ENCODE data around the gene MAMDC4. TPM values are rescaled to one million over a fixed set of nuclear protein-coding genes. Genes with fewer than 3 reads are reported as not detected.
"Not testable (repeated sequence)": the region's sequence is repeated elsewhere in the genome, so short reads cannot be mapped to it uniquely, and the experiment has no call there.

Gene MAMDC4
- total RNA-seq, 2 experiments from 2014 or later: 12.5 to 13.6 TPM

GRCh38 chr9:136858844-136859757 lies 7.0 kb downstream of the MAMDC4 start:
- no peak overlapping the region for H3K27ac Mint-ChIP-seq
- H3K27me3 Mint-ChIP-seq: no peaks in the 10 kb centered on the region
- ChIA-PET POLR2A (no interaction called here), CTCF (interaction anchor here (0.5 to 0.6 kb wide), 2 partner anchors 18 to 177 kb away, joined by 3 read pairs; no protein-coding TSS in a partner anchor)
- H3K9me3 Mint-ChIP-seq: no peaks in the 10 kb centered on the region
- no peak for DNase-seq
- H3K4me3 Mint-ChIP-seq: no peak overlapping the region
- H3K36me3 Mint-ChIP-seq (ENCODE audit: low read depth): peaks cover 17% of the 10 kb centered on the region
- H3K4me1 Mint-ChIP-seq: peaks cover 8% of the 10 kb centered on the region

- no peak overlapping the region for H3K4me3 Mint-ChIP-seq
- no peak overlapping the region for H3K27ac Mint-ChIP-seq
- H3K36me3 Mint-ChIP-seq (ENCODE audit: low read depth): peaks cover 19% of the 10 kb centered on the region
- H3K27me3 Mint-ChIP-seq: no peaks in the 10 kb centered on the region
- peaks cover 17% of the 10 kb centered on the region for H3K4me1 Mint-ChIP-seq
- ChIA-PET CTCF (no interaction called here), POLR2A (interaction anchor here (2.2 kb wide), 1 partner anchor 22 kb away, joined by 8 read pairs; no protein-coding TSS in a partner anchor)
- H3K9me3 Mint-ChIP-seq: no peaks in the 10 kb centered on the region
- no peak for DNase-seq
These were observed 8.4 kb downstream of the MAMDC4 start for GRCh38 chr9:136860529-136860928.

GRCh38 chr9:136860933-136861873 lies 9.1 kb downstream of the MAMDC4 start:
- peaks cover 17% of the 10 kb centered on the region for H3K4me1 Mint-ChIP-seq
- ChIA-PET CTCF (no interaction called here), POLR2A (interaction anchor here (2.2 kb wide), 1 partner anchor 21 kb away, joined by 8 read pairs; no protein-coding TSS in a partner anchor)
- no peak for DNase-seq
- no peak overlapping the region for H3K27ac Mint-ChIP-seq
- H3K9me3 Mint-ChIP-seq: no peaks in the 10 kb centered on the region
- H3K36me3 Mint-ChIP-seq (ENCODE audit: low read depth): peaks cover 19% of the 10 kb centered on the region
- H3K4me3 Mint-ChIP-seq: no peak overlapping the region
- H3K27me3 Mint-ChIP-seq: no peaks in the 10 kb centered on the region

DNA sequence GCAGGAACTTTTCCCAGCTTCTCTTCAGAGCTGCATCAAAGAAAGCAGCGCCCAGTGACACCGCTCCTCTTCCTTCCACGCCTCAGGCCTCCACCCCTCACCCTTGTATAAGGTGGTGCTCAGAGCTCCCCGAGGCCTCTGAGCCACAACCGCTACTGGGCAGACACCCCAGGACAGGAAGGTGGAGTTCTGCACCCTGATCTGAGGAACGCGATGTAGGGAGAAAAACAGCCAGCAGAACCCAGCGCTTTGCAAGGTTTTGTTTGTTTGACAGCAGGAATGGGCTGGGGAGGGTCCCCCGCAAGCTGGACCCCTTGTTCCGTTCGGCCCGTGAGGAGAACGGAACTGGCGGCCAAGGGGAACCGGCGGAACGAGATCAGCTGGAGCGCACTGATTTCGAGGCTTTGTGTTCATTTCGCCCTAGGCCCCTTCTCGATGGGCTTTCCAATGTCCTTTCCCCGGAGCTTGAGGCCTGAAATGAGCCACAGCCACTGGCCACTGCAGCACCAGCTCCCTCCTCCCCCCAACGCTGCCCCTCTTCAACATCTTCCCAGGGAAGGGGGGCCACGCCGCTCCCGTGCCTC lies 9.8 kb downstream of the MAMDC4 start:
- DNase-seq: no peak
- Mint-ChIP-seq H3K4me3 (no peak overlapping the region), H3K27me3 (no peaks in the 10 kb centered on the region), H3K27ac (no peak overlapping the region), H3K9me3 (no peaks in the 10 kb centered on the region), H3K4me1 (peaks cover 17% of the 10 kb centered on the region), H3K36me3 (ENCODE audit: low read depth) (peaks cover 19% of the 10 kb centered on the region)
- ChIA-PET POLR2A (interaction anchor here (0.7 to 2.2 kb wide), 2 partner anchors 20 to 22 kb away, joined by 3 to 8 read pairs; no protein-coding TSS in a partner anchor), CTCF (no interaction called here)

DNA sequence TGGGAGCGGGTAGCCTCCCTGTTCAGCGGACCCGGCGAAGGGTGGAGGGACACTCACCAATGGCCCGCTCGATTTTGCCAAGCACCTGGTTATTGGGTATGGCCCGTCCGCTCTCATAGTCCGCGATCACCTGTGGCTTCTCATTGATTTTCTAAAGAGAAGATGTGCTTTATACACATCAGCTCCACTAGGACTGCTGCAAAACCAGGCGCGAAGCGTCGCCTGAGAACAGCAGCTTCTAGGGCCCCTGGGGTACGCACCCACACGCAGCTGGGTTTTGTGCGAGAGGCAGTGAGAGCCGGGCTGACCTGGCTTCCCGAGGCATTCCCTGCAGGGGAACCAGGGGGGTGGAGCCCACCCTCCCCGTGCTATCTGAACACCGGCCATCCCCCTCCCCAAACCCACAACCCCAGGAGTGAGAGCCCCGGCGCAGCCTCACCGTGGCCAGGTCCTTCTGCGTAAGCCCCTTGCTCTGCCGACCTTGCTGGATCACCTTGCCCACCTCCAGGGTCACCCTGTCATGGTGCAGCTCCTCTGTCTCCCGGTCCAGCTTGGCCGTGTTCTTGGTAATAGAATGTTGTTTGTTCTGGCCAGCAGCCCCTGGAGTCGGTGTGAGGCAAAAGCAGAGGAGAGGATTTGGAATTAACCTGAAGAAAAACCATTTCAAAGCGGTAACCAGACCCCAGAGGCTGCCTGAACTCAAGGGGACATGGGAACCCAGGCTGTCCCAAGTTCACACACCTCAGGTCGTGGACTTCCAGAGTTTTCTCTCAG lies 10.9 kb downstream of the MAMDC4 start:
- H3K9me3 Mint-ChIP-seq: no peaks in the 10 kb centered on the region
- POLR2A ChIA-PET: interaction anchor here (0.7 kb wide), 1 partner anchor 21 kb away, joined by 3 read pairs; no protein-coding TSS in a partner anchor
- DNase-seq: no peak
- H3K4me1 Mint-ChIP-seq: peaks cover 21% of the 10 kb centered on the region
- CTCF ChIA-PET: no interaction called here
- no peak overlapping the region for H3K4me3 Mint-ChIP-seq
- H3K27me3 Mint-ChIP-seq: no peaks in the 10 kb centered on the region
- H3K36me3 Mint-ChIP-seq (ENCODE audit: low read depth): peaks cover 22% of the 10 kb centered on the region
- no peak overlapping the region for H3K27ac Mint-ChIP-seq

DNA sequence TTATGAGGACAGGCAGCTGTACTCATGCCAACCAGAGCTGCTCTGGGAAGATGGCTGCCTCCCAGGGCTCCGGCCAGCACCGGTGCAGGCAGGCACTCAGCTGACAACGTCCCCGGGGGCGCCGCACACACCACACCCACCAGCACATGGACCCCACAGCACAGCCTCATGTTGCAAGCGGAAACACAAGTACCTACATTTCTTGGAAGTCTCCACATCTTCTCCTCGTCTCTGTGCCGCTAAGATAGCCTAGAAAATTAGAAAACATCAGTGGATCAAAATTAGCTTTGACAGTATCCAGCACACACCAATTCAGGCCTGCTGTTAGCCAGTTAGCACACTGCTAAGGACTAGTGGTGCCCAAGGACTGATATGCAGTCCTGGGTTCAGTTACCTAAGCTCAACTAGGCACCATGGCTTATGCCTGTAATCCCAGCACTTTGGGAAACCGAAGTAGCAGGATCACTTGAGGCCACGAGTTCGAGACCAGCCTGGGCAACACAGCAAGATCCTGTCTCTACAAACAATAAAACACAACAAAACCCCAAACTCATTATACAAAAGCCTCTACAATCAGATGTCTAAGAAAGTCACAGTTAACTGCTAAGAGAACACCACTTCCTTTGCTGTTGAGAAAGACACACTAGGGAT lies 11.6 kb downstream of the MAMDC4 start:
- DNase-seq: no peak
- Mint-ChIP-seq H3K27me3 (no peaks in the 10 kb centered on the region), H3K36me3 (ENCODE audit: low read depth) (peaks cover 25% of the 10 kb centered on the region), H3K4me1 (peaks cover 21% of the 10 kb centered on the region), H3K4me3 (no peak overlapping the region), H3K27ac (peak overlapping the region; percentile 54), H3K9me3 (no peaks in the 10 kb centered on the region)
- ChIA-PET CTCF (no interaction called here), POLR2A (interaction anchor here (0.7 to 1.3 kb wide), 2 partner anchors 18 to 23 kb away, joined by 4 read pairs; partner anchors contain the start of gene TRAF2)

GRCh38 chr9:136865041-136865767 lies 13.1 kb downstream of the MAMDC4 start:
- peaks cover 21% of the 10 kb centered on the region for H3K4me1 Mint-ChIP-seq
- peaks cover 25% of the 10 kb centered on the region for H3K36me3 Mint-ChIP-seq (ENCODE audit: low read depth)
- H3K27ac Mint-ChIP-seq: peak overlapping the region; percentile 40
- DNase-seq: no peak
- no peaks in the 10 kb centered on the region for H3K27me3 Mint-ChIP-seq
- POLR2A ChIA-PET: interaction anchor here (1.0 to 1.4 kb wide), 3 partner anchors 21 to 54 kb away, joined by 3 to 4 read pairs (median 4); partner anchors contain the start of genes AJM1 and TRAF2
- no peaks in the 10 kb centered on the region for H3K9me3 Mint-ChIP-seq
- CTCF ChIA-PET: interaction anchor here (0.5 kb wide), 1 partner anchor 38 kb away, joined by 3 read pairs; no protein-coding TSS in a partner anchor
- peak overlapping the region; percentile 86 for H3K4me3 Mint-ChIP-seq

- DNase-seq: no peak
- H3K9me3 Mint-ChIP-seq: no peaks in the 10 kb centered on the region
- ChIA-PET POLR2A (interaction anchor here (0.8 to 1.4 kb wide), 5 partner anchors 9 to 36 kb away, joined by 3 to 10 read pairs (median 5); partner anchors contain the start of genes AJM1 and TRAF2), CTCF (interaction anchor here (1.0 kb wide), 1 partner anchor 16 kb away, joined by 3 read pairs; no protein-coding TSS in a partner anchor)
- no peak overlapping the region for H3K27ac Mint-ChIP-seq
- no peaks in the 10 kb centered on the region for H3K27me3 Mint-ChIP-seq
- H3K4me3 Mint-ChIP-seq: peak overlapping the region; percentile 86
- peaks cover 21% of the 10 kb centered on the region for H3K4me1 Mint-ChIP-seq
- H3K36me3 Mint-ChIP-seq (ENCODE audit: low read depth): peaks cover 25% of the 10 kb centered on the region
These were observed 13.6 kb downstream of the MAMDC4 start for GRCh38 chr9:136865768-136866103.

- CTCF ChIA-PET, POLR2A ChIA-PET, H3K27me3 Mint-ChIP-seq, DNase-seq, H3K9me3 Mint-ChIP-seq: not testable (repeated sequence)
- Mint-ChIP-seq H3K4me1 (peaks cover 21% of the 10 kb centered on the region), H3K36me3 (ENCODE audit: low read depth) (peaks cover 22% of the 10 kb centered on the region), H3K27ac (peak overlapping the region; percentile 67), H3K4me3 (peak overlapping the region; percentile 70)
These were observed 14.8 kb downstream of the MAMDC4 start for GRCh38 chr9:136866898-136867421.

DNA sequence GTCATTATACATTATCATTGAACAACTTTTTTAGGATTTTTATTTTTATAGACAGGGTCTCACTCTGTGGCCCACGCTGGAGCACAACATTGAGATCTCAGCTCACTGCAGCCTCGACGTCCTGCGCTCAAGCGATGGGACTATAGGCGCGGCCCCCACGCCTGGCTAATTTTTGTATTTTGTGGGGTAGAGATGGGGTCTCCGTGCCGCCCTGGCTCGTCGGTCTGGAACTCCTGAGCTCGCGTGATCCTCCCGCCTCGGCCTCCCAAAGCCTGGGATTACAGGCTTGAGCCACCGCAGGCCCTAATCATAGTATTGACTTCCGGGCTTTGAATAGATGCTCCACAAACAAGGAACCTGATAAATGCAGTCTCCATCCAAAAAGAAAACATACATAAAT lies 15.3 kb downstream of the MAMDC4 start:
- H3K36me3 Mint-ChIP-seq (ENCODE audit: low read depth): peaks cover 22% of the 10 kb centered on the region
- H3K9me3 Mint-ChIP-seq: no peaks in the 10 kb centered on the region
- ChIA-PET CTCF (no interaction called here), POLR2A (no interaction called here)
- H3K27ac Mint-ChIP-seq: no peak overlapping the region
- no peaks in the 10 kb centered on the region for H3K27me3 Mint-ChIP-seq
- DNase-seq: no peak
- H3K4me1 Mint-ChIP-seq: peaks cover 21% of the 10 kb centered on the region
- H3K4me3 Mint-ChIP-seq: peak overlapping the region; percentile 60

DNA sequence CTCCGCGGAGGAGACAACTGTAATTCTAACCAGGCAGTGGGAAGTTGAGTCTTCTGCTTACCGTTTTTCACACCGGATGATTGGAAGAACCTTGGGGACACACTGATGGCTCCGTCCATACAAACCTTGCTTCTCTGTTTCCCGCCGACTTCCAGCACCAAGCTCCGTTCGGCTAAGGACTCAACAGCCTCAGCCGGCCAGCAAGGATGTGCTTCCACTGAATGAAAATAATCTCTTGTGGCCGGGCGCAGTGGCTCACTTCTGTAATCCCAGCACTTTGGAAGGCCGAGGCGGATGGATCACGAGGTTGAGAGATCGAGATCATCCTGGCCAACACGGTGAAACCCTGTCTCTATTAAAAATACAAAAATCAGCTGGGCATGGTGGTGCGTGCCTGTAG lies 15.8 kb downstream of the MAMDC4 start:
- Mint-ChIP-seq H3K9me3 (peaks cover 2% of the 10 kb centered on the region), H3K27ac (no peak overlapping the region), H3K27me3 (no peaks in the 10 kb centered on the region), H3K4me3 (peak overlapping the region; percentile 60), H3K36me3 (ENCODE audit: low read depth) (peaks cover 20% of the 10 kb centered on the region), H3K4me1 (peaks cover 21% of the 10 kb centered on the region)
- CTCF ChIA-PET: no interaction called here
- POLR2A ChIA-PET: interaction anchor here (1.4 kb wide), 1 partner anchor 14 kb away, joined by 3 read pairs; no protein-coding TSS in a partner anchor
- no peak for DNase-seq
